GM19035 (cell line): ENCODE measurements around the gene BRD3.

ENCODE experiments used
- ATAC-seq: cut with Tn5 transposase; IDR thresholded peaks from one replicate; pipeline ENCODE4 v1.9.1; 2021; ENCODE audit not compliant: unreplicated experiment

The BRD3 gene

DNA sequence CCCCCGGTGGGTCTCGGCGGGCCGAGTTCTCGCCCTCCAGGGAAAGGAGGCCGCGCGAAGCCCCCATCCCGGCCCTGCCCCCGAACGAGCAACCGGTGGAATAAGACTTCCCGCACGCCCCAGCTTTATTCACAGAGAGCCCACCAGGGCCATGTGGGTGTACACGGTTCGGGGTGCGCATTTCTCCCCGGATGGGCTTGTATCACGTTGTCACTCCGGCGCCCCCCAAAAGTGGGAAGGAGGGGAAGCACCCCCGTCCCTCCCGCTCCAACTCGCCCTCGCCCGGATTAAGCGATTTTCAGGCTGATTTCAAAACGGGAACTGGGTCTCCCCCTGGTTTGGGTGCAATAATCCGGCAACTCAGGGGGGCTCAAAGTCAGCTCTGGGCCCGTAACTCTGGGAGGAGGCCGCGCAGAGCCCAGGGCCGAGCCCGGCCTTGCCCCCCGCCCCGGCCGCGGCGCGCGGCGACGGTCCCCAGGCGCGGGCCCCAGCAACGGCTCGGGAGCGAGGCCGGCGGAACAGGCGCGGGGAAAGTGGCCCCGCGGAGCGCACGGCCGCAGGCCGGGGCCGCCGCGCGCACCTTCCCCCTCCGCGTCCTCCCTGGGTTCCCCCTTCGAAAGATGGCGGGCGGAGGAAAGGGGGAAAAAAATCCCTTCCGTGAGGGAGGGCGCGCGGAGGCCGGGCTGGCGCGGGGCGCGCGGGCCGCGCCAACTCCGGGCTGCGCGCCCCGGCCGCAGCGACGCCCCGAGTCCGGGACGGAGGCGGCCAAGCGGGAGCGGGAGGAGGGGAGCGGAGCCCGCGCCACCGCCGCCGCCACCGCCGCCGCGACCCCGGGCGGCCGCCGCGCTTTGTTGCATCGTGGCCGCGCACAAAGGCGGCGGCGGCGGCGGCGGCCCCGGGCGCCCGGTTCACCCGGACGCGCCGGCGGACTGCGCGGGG, 644 bp downstream of the BRD3 start:
- peak; percentile 33 for ATAC-seq

DNA sequence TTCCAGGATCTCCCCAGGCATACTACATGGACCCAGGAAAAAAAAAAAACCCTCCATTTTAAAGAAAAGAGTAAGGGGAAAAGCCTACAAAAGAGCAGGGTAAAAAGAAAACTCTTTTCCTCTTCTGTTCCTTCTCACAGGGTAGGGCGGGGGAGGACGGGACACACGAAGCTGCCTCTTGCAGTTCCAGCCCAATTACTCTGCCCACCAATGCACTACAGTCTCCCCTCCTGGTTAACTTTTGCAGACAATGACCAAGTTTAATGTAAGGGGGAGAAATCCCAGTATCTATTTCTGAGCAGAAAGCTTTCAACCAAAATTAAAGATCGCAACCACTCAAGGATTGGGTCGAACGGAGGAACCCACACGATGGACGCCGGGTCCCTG, 1.3 kb downstream of the BRD3 start:
- no peak for ATAC-seq

DNA sequence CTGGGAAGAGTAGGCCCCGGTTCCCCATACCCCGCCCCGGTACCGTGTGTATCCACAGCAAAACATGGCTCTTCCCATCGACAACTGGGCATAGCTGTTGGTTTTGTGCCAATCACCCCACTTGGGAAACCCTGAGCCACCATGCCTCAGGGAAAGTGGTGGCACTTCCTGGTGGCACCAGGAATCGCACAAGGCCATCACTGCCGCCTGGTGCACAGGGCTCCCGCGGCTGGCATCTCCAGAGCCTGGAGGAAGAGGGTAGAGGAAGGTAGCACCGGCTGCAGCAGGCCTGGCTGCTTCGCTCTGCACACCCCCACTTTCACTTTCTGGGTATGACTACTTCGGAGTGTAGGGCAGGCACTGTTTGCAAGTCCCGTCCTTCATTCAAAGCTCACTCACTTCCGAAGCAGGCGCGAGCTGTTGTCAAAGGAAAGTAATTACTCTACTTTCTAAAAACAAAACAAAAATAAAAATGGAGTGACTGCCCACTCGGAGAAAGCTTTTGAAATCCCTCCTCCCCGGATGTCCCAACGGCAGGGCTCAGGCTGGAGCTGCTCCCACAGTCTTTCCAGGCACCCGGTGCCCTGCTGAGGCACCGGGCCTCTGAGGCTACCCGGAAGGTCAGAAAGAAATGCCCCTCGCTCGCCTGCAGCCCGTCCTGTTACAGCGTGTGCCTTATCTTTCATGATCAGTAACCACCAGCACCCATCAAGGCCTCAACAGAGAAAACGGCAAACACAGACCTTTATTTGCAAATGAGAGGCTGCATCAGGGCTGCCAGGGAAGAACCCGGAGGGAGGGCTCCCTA, 2.0 kb downstream of the BRD3 start:
- ATAC-seq: no peak

DNA sequence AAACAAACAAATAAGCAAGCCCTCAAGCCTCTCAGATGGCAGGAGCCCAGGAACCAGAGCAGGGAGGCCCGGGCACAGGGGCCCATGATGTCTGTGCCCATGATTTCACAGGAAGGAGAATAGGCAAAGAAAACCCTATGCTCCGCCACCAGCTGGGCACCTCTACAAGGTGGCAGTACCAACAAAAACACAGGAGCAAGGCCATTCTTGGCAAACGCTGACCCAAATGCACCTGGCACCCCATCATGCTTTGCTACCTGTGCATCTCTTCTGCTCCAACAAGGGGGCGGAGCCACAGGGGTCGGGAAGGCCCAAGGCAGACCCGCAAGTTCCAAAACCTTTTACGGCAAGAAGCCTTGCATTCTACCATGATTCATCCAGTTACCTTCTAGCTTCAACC, 3.1 kb downstream of the BRD3 start:
- no peak for ATAC-seq

DNA sequence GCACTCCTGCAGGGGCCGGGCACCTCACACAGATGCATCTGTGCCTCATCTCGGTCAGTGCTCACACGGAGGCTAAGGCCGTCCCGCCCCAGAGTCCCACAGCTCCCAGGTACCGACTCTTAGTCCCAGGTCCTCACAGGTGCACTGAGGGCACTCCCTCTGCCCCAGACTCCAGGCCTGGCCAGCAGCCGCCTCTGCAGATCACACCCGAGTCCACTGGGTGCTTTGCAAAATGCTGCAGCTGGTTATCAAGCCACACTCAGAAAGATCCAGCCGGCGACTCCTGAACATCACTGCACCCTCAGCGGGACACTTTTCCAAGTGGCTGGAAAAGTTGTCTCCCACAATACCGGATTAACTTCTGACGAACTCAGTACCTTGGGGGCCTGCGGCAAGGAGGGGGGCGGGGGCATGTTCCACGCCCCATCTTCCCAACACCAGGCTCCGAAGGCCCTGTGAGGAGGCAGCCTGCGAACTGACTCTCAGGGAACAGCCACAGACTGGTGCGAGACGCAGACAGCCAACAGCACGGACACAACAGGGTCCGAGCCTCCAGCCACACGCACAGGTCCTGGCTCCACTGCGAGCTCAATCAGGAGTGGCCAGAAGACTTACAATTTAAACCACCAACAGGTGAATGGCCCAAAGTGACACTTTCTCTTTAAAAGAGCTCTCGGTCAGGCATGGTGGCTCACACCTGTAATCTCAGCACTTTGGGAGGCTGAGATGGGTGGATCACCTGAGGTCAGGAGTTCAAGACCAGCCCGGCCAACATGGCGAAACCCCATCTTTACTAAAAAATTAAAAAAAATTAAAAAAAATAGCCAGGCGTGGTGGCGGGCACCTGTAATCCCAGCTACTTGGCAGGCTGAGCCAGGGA, 4.0 kb downstream of the BRD3 start:
- ATAC-seq: no peak

DNA sequence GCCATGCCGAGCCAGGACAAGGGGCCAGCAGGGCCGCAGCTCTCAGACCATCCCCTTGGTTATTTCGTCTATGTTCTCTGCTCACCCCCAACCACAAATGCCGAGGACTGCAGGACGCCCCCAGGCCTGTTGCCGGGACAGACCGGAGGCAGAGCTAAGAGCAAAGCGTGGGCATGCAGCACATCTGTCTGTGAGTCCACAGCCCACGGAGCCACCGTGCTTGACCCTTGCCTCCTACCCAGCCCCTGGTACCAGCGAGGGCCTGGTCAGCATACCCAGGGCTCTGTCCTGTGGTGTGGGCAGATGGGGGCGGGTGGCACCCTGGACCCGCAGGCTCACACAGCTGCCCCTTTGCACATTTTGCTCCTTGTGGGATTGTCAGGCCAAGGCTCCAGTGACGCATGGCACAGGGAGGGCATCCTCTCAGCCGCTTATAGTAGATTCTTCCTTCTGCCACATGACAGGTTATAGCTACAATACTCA, 4.7 kb downstream of the BRD3 start:
- no peak for ATAC-seq

DNA sequence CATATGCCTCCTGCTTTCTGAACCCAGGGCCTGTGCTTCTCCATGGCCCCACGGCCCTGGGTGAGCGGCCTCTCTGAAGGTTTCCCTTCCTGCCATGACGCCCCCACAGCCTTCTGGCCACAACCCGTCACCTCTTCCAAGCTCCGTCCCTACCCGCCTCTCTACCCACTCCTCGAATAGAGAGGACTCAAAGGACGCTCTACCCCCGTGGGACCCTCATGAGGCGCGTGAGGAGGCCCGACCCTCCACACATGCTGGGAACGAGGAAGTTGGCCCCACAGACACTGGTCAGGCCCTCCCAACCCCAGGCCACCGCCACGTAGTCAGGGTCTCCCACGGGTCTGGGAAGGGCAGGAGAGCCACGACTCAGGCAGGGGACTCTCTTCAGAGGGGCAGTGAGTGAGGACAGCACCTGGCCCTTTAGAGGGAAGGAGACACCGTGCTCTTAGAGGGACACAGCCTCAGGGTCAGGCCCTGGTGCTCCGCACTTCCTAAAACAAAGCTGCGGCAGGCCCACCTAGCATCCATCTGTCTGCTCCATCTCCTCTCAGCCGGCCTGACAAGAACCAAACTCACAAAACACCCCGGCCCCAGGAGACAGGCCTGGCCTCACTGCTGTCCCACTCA, 5.3 kb downstream of the BRD3 start:
- ATAC-seq: no peak

DNA sequence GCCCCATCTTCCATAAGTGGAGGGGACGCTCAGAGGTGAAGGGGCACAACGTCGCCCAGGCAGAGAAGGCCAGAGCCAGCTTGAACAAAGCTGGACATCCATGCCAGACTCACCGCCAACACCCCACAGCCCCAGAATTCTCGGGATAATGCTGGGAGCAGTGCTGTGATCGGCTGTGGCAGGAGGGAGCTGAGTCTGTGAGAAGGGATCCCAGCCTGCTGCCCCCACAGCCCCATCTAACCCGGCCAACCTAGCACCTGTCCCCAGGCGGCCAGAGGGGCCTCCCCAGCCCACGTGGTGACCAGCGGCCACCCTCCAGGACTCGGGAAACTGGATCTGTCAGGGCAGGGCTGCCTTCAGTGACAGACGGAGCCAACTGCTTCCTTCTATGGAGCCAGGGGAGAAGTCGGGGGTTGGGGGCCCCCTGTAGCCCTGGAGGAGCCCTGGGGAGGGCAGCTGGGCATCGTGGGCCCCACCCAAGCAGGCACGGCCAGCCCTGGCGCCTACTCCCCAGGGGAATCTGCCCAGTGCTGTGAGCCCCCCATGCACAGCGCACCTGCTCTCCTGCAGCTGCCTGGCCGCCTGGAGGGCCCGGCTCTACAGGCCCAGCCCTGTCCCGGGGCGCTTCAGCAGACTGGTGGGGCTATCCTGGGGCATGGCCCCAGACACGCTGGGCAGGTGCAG, 6.0 kb downstream of the BRD3 start:
- ATAC-seq: no peak

DNA sequence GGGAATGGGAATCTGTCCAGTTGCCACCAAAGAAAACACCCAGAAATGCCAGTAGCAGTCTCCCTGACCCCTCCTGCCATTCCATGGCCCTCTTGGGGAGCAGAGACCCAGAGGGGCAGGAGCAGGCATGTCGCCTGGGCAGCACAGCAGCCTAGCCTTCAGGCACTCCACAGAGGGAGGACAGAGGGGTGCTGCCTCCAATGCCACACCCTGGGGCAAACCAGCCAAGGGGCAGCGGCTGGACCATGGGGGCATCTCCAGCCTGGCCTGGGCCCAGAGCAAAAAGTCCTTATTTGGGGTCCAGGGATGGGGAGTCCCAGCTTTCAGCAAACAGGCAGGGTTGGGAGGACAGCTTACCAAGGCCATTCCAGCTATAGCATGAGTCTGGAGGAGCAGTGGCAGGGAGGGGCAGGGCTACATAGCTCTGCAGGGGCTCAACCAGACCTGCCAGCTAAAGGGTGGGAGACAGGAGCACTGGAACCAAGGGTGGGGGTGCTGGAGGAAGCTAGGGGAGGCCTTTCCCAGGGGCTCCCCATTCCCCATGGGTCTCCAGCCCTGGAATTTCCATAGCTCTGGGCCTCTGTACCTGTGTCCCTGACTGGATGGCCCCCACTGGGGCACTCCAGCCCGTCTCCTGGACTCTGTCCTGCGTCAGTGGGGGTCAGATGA, 6.7 kb downstream of the BRD3 start:
- ATAC-seq: no peak

DNA sequence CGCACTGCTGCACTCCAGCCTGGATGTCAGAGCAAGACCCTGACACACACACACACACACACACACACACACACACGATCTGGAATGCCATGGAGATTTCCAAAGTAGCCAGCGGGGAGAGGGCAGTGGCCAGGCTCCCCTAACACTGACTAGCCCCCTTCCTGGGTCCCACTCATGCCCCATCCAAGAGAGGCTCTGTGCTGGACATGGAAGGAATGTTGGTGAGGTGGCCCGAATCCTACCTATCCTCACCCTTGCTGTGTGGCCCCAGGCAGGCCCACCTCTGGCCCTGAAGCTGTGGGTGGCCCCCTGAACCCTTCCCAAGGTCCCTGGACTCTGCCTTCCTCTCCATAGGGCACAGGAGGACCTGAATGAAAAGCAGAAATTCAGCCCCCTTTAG, 7.3 kb downstream of the BRD3 start:
- no peak for ATAC-seq

DNA sequence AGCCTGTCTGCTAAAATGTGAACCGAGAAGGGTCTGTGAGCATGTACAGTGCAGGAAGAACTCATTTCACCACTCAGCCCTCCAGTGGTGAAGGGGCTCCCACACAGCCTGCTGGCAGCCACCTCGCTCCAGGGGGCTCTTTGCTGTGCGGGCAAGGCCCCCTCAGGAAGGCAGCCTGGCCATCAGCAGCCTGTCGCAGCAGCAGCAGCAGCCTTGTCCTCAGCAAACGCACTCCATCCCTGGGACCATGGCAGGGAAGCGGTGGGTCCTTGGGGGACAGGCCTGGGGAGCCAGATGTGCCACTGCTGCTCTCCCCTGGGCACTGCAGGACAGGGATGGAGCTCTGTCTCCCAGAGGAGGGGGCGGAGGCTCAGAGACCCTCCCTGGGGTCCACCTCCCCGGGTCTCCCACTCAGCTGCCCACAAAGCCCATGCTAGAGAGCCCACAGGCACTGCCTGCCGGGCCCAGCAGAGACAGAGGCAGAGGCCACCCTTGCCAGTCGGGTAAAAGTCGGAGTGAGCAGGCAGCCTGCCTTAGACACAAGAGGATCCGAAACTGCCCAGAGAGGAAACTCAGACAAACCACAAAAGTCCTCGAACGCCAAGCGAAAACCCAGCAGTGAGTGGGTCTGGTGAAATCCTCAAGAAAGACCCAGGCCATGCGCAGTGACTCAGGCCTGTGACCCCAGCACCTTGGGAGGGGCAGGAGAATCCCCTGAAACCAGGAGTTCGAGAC, 8.0 kb downstream of the BRD3 start:
- peak; percentile 61 for ATAC-seq

DNA sequence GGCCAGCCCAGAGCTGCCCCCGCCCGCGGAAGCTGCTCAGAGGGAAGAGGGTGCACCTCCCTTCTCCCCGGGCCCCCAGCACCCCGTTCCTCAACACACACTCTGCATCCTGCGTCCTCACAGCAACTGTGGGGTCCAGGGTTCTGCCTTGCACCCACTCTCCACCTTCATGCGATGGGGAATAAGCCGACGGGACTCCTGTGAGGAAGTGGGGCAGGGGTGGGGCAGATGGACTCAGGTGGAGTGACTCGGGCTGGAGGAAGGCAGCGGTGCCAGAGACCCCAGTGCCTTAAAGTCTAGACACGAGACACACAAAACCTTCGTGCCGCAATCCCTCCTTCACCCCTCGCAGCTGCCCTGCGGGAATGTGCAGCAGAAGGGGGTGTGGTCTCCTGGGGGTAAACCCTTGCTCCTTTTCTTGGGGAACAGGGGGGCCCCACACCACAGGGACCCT, 8.6 kb downstream of the BRD3 start:
- no peak for ATAC-seq

DNA sequence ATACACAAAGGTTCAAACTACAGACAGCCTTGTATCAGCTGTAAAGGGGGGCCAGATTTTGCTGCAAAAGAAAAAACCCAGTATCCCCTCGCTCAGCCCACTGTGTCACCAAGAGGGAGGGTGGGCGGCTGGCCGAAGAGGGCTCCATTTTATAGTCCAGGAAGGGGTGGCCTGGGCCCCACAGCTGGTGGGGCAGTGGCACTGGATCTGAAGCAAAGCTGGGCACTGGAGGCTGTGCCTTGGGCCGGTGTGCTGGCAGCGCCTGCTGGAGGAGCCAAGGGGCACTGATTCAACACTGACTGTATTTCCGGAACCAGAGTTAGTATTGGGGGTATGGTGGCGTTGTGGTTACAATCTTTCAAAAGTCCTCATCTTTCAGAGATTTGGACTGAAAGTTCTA, 9.1 kb downstream of the BRD3 start:
- ATAC-seq: no peak

DNA sequence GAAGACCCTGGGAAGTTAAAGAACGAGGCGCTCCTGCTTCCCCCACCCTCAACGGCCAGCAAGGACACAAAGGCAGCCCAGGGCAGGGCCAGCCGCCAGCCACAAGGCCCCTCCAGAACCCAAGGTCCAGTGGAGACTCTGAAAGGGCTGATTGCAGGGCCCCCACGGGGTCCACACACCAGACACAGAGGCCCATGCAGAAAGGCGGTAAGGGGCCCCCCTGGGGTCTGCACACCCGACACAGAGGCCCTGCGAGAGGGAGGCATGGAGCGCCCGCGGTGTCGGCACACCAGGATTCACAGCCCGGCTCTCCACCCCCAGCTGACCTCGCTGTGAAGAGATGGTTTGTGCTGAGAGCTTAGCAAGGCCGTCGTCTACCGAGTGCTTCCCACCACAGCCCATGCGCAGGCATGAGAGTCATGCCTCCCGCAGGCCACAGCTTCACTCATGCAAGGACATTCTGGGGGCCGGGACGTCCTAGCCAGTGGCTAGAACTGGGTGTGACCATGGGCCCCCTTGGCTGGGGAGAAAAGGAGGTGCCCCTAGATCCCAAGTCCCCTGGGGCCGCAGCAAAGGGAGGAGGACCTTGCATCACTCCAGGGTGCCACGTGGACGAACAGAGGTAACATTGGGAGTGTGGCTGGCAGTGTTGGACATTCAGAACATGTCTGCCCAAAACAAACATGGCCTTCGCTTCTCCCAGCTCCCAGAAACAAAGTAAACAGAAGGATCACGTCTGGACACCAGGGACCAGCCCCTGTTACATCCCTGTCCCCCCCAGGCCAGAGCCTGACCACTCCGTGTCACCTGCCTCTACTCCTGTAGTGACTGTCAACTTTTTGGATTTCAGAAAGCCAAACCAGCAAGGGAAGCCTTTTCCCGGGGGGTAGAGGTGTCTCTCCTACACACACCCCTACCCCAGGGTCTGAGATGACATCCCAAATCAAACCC, 9.8 kb downstream of the BRD3 start:
- no peak for ATAC-seq

DNA sequence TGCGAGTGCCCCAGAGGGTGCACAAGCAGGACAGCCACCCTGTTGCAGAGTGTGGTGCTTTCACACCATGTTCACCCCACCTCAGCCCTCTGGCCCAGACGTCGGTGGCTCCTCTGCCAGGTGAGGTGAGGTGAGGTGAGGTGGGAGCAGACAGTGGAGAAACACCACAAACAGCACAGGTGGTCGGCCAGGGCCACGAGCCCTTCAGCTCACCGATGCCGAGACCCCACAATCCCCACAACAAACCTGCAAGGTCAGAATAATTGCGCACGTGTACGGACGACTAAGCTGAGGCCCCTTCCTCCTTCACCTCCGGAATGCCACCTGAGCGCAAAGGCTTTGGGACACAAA, 10.5 kb downstream of the BRD3 start:
- ATAC-seq: no peak

DNA sequence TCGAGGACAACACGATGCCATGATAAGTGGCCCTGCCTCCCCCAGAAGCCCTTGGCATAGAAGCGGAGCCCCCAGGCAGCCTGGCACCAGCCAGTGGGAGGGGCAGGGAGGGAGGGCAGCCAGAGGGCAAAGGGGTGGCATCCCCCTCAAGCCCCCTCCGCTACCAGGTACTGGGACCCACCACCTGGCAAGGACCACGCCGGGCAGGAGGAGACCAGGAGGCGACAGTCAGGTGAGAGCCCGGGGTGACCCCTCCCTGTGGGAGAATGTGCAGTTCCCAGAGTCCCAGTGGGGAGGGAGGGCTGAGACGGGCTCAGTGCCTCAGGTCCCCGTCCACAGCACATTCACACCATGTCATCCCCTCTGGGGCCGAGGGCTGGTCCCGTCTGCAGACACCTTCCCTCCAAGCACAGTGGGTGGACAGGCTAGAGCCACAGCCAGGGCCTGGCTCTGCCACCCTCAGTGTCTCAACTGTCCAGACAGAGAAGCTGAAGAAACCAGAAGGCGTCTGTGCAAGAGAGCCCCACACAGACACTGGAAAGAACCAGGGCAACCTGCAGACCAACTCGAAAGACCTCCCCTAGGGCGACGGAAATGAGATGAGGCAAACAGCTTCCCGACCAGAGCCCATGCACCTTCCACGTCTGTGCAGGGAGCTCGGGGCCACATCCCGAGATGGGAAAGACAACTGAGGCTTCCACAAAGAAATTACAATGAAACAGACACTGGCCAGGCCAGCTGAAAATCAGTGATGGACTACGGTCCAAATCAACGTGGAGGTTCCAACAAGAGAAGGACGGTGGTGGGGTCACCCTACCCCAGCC, 11.1 kb downstream of the BRD3 start:
- ATAC-seq: no peak

DNA sequence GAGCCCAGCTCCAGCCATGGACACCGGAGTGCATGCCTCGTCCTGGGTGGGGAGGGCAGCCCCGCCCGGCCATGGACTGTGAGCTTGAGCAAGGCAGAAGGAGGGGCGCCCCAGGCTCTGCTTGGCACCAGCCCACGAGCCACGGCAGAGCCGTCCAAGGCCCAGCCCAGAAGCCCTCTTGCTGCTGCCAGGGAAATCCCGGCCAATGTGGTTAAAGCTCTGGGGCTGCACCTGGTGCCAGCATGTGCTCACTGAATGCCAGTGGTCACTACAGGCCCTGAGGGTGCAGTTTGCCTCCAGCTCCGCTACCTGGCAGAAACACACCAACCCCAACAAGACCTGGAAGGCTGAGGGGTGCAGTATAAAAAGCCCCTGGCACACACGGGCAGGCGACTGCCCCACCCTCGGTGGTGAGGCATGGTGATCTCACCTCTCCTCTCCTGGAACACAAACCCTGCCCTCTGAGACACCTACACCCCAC, 11.8 kb downstream of the BRD3 start:
- ATAC-seq: no peak
